Hepatocyte (in vitro differentiated cells): Measurements from ENCODE around the gene CXCR3. TPM values are rescaled to one million over a fixed set of nuclear protein-coding genes. Genes with fewer than 3 reads are reported as not detected.

Experiments used
- DNase-seq: peaks from one replicate; pipeline ENCODE4 v3.0.0-alpha.2; 2016; ENCODE audit warnings: low spot score
- H2AFZ ChIP-seq: fragments of 200-600 bp; sonication (generic); 2 replicates; pipeline ENCODE4 v1.6.0; 2016; ENCODE audit warnings: antibody characterized with exemption, mild to moderate bottlenecking
- H3K27ac ChIP-seq: fragments of 200-600 bp; sonication (generic); 2 replicates; pipeline ENCODE4 v1.5.1; 2016; ENCODE audit warnings: mild to moderate bottlenecking
- H3K27me3 ChIP-seq: fragments of 200-600 bp; sonication (generic); 2 replicates; pipeline ENCODE4 v1.6.1; 2016
- H3K36me3 ChIP-seq: fragments of 200-600 bp; sonication (generic); replicated peaks from 2 replicates; pipeline ENCODE4 v1.5.1; 2016; ENCODE audit warnings: low read depth; ENCODE audit not compliant: insufficient read depth
- H3K4me1 ChIP-seq: fragments of 200-600 bp; sonication (generic); 2 replicates; pipeline ENCODE4 v1.5.1; 2016; ENCODE audit warnings: mild to moderate bottlenecking, moderate library complexity; ENCODE audit not compliant: insufficient read depth
- H3K4me2 ChIP-seq: fragments of 200-600 bp; sonication (generic); 2 replicates; pipeline ENCODE4 v1.6.0; 2016
- H3K4me3 ChIP-seq: fragments of 200-600 bp; sonication (generic); 2 replicates; pipeline ENCODE4 v1.5.1; 2016; ENCODE audit warnings: mild to moderate bottlenecking
- H3K79me2 ChIP-seq: fragments of 200-600 bp; sonication (generic); 2 replicates; pipeline ENCODE4 v1.6.0; 2017; ENCODE audit warnings: mild to moderate bottlenecking
- H3K9me2 ChIP-seq: fragments of 200-600 bp; sonication (generic); replicated peaks from 2 replicates; pipeline ENCODE4 v1.6.0; 2017; ENCODE audit warnings: mild to moderate bottlenecking; ENCODE audit not compliant: insufficient read depth
- H3K9me3 ChIP-seq: fragments of 200-600 bp; sonication (generic); 2 replicates; pipeline ENCODE4 v1.5.1; 2016; ENCODE audit warnings: low read depth, mild to moderate bottlenecking
- H4K20me1 ChIP-seq: fragments of 200-600 bp; sonication (generic); 2 replicates; pipeline ENCODE4 v1.6.0; 2016; ENCODE audit warnings: mild to moderate bottlenecking; ENCODE audit not compliant: insufficient read depth, poor library complexity, severe bottlenecking
- CTCF ChIP-seq: fragments of 200-600 bp; sonication (generic); IDR thresholded peaks from 2 replicates; pipeline ENCODE4 v1.5.1; 2016; ENCODE audit warnings: antibody characterized with exemption, mild to moderate bottlenecking; ENCODE audit not compliant: poor library complexity
- EZH2 ChIP-seq: fragments of 200-600 bp; sonication (generic); IDR thresholded peaks from 2 replicates; pipeline ENCODE4 v1.6.1; 2016; ENCODE audit warnings: antibody characterized with exemption, mild to moderate bottlenecking, borderline replicate concordance
- EZH2phosphoT487 ChIP-seq: fragments of 200-600 bp; sonication (generic); IDR thresholded peaks from one replicate; pipeline ENCODE4 v1.6.1; 2018; ENCODE audit warnings: antibody characterized with exemption, mild to moderate bottlenecking, low read depth, moderate library complexity; ENCODE audit not compliant: unreplicated experiment, severe bottlenecking
- WGBS: methylation state at CpG from one replicate; pipeline ENCODE4 v1.1.6; 2016; ENCODE audit warnings: low lambda C conversion rate; ENCODE audit errors: missing lambda C conversion rate; 5-methylcytosine and 5-hydroxymethylcytosine counted together
- polyA plus RNA-seq: library from polyadenylated mRNA; unstranded; fragments of >200 nt; fragmentation: Nextera tagmentation; extraction: Ambion mirVana; gene quantifications from 2 replicates; pipeline ENCODE4 v1.2.1, GENCODE V29; 2016
- total RNA-seq: library from RNA; depleted of rRNA; stranded (reverse); fragments of >200 nt; gene quantifications from 2 replicates; pipeline ENCODE4 v1.2.3, GENCODE V29; 2014

Gene CXCR3
- total and polyA plus RNA-seq, 2 experiments from 2014 or later = not detected

DNA sequence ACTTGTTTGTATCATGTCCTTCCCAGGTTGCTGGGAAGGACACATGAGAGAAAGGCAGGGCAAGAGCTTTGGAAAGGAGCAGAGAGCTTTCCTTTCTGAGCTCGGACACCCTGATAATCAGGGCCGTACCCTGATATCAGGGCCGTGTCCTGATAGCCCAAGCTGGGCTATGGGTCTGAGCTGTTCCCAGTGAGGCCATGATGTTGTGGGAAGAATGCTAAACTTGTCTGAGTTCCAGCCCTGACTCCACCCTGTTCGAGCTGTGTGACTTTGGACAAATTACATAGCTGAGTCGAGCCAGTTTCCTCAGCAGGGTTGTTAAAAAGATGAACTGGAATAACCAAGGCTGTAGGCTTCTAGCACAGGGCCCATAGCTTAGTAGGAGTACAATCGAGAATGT lies 3.3 kb upstream of the CXCR3 start:
- TF ChIP-seq CTCF (no peak), EZH2 (no peak), EZH2phosphoT487 (no peak)
- H3K4me3 ChIP-seq = no peak overlapping the region
- H2AFZ ChIP-seq = no peak overlapping the region
- DNase-seq = no peak
- no peak overlapping the region for H3K4me2 ChIP-seq
- no peaks in the 10 kb centered on the region for H4K20me1 ChIP-seq
- no peaks in the 10 kb centered on the region for H3K36me3 ChIP-seq
- no peaks in the 10 kb centered on the region for H3K9me3 ChIP-seq
- H3K79me2 ChIP-seq = no peaks in the 10 kb centered on the region
- no peaks in the 10 kb centered on the region for H3K9me2 ChIP-seq
- H3K27ac ChIP-seq = peak overlapping the region; percentile 81
- 75% methylated on average over 6 of the region's 6 CpGs for WGBS
- no peaks in the 10 kb centered on the region for H3K27me3 ChIP-seq
- peaks cover 5% of the 10 kb centered on the region for H3K4me1 ChIP-seq

GRCh38 chrX:71619986-71620385 lies 1.7 kb upstream of the CXCR3 start:
- Histone ChIP-seq H3K9me2 (no peaks in the 10 kb centered on the region), H2AFZ (no peak overlapping the region), H3K79me2 (no peaks in the 10 kb centered on the region), H3K9me3 (no peaks in the 10 kb centered on the region), H4K20me1 (no peaks in the 10 kb centered on the region), H3K4me1 (peaks cover 5% of the 10 kb centered on the region), H3K36me3 (no peaks in the 10 kb centered on the region), H3K27me3 (no peaks in the 10 kb centered on the region), H3K4me3 (no peak overlapping the region), H3K27ac (no peak overlapping the region), H3K4me2 (no peak overlapping the region)
- TF ChIP-seq CTCF = no peak
- TF ChIP-seq EZH2 = no peak
- no peak for TF ChIP-seq EZH2phosphoT487
- 83% methylated on average over 1 of the region's 1 CpG for WGBS
- no peak for DNase-seq

DNA sequence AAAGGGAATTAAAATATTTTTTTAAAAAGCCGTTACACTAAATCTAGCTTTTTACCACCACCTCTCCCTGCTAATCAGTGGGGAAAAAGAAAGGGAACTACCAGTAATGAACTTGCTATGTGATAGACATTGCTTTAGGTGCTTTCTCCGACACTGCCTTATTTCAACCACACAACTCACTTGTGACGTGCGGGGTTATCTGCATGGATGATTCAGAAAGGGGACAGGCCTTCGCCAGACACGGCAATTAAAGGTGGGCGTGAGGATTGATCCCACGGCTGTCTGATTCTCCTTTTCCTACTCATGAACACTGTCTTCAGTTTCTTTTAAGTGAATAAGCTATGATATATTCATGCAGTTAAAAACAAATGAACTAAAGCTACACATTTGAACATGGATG lies 882 bp upstream of the CXCR3 start:
- no peaks in the 10 kb centered on the region for H4K20me1 ChIP-seq
- H3K9me3 ChIP-seq = no peaks in the 10 kb centered on the region
- no peak overlapping the region for H3K4me3 ChIP-seq
- H3K27me3 ChIP-seq = no peaks in the 10 kb centered on the region
- H3K4me1 ChIP-seq = peaks cover 5% of the 10 kb centered on the region
- H2AFZ ChIP-seq = no peak overlapping the region
- H3K36me3 ChIP-seq = no peaks in the 10 kb centered on the region
- 79% methylated on average over 8 of the region's 8 CpGs for WGBS
- no peaks in the 10 kb centered on the region for H3K79me2 ChIP-seq
- no peaks in the 10 kb centered on the region for H3K9me2 ChIP-seq
- H3K27ac ChIP-seq = no peak overlapping the region
- no peak for TF ChIP-seq EZH2phosphoT487
- no peak for TF ChIP-seq EZH2
- TF ChIP-seq CTCF = no peak
- no peak for DNase-seq
- no peak overlapping the region for H3K4me2 ChIP-seq

GRCh38 chrX:71618787-71619186 lies 476 bp upstream of the CXCR3 start:
- Histone ChIP-seq H3K27ac (no peak overlapping the region), H3K79me2 (no peaks in the 10 kb centered on the region), H3K9me2 (no peaks in the 10 kb centered on the region), H4K20me1 (no peaks in the 10 kb centered on the region), H3K4me2 (no peak overlapping the region), H3K4me1 (peaks cover 5% of the 10 kb centered on the region), H3K9me3 (no peaks in the 10 kb centered on the region), H3K27me3 (no peaks in the 10 kb centered on the region), H3K36me3 (no peaks in the 10 kb centered on the region), H2AFZ (no peak overlapping the region), H3K4me3 (no peak overlapping the region)
- TF ChIP-seq EZH2 (no peak), EZH2phosphoT487 (no peak), CTCF (no peak)
- DNase-seq = no peak
- WGBS = 81% methylated on average over 3 of the region's 3 CpGs
